IMR-90 (cell line): ENCODE results near the gene RCL1. TPM values are rescaled to one million over a fixed set of nuclear protein-coding genes. Genes with fewer than 3 reads are reported as not detected.

ENCODE experiments used
- ATAC-seq: fragments of 200-7000 bp; cut with Tn5 transposase; 2 replicates; pipeline ENCODE4 v1.9.1; 2020; ENCODE audit warnings: low read depth, mild to moderate bottlenecking, moderate library complexity
- BruUV-seq: library from RNA; stranded (reverse); fragments of 400-500 nt; replicated peaks from 2 replicates; lab custom pipeline; 2021; lab: Mats Ljungman, UMichigan
- CTCF ChIA-PET: fragments of 300-600 bp; formaldehyde crosslinking; extraction: SDS; loops from one replicate; lab custom pipeline; 2021; ENCODE audit warnings: antibody characterized with exemption; lab: Yijun Ruan, JAX
- POLR2A ChIA-PET: fragments of 300-600 bp; sonication (Branson Sonifier 250); formaldehyde crosslinking; loops from one replicate; lab custom pipeline; 2022; ENCODE audit warnings: antibody characterized with exemption; ENCODE audit not compliant: unreplicated experiment; lab: Charles Lee
- DNase-seq: peaks from one replicate; pipeline ENCODE4 v3.0.0; 2013
- H2AFZ ChIP-seq: replicated peaks from 2 replicates; pipeline ENCODE3; 2013; ENCODE audit warnings: low read length, mild to moderate bottlenecking; ENCODE audit not compliant: poor library complexity
- H2AK5ac ChIP-seq: 2 replicates; pipeline ENCODE4 v1.6.1; 2013; ENCODE audit warnings: low read depth, low read length, inconsistent platforms
- H2AK9ac ChIP-seq: replicated peaks from 2 replicates; pipeline ENCODE3; 2013; ENCODE audit warnings: mild to moderate bottlenecking, low read depth, low read length, moderate library complexity; ENCODE audit not compliant: poor library complexity
- H2BK120ac ChIP-seq: 2 replicates; pipeline ENCODE4 v1.6.1; 2013; ENCODE audit warnings: low read depth, low read length, inconsistent platforms
- H2BK15ac ChIP-seq: 3 replicates; pipeline ENCODE4 v1.6.1; 2013; ENCODE audit warnings: low read depth, low read length, inconsistent platforms
- H2BK20ac ChIP-seq: 2 replicates; pipeline ENCODE4 v1.6.1; 2013; ENCODE audit warnings: low read depth, mild to moderate bottlenecking, inconsistent platforms, low read length, moderate library complexity
- H2BK5ac ChIP-seq: 2 replicates; pipeline ENCODE4 v1.6.1; 2013; ENCODE audit warnings: mild to moderate bottlenecking, low read depth, low read length, inconsistent platforms; ENCODE audit not compliant: poor library complexity, severe bottlenecking
- H3K14ac ChIP-seq: replicated peaks from 2 replicates; pipeline ENCODE4 v1.6.1; 2013; ENCODE audit warnings: low read depth, low read length, inconsistent platforms
- H3K18ac ChIP-seq: 2 replicates; pipeline ENCODE4 v1.6.1; 2013; ENCODE audit warnings: low read depth, low read length, control low read depth
- H3K23ac ChIP-seq: 2 replicates; pipeline ENCODE4 v1.6.1; 2013; ENCODE audit warnings: low read depth, low read length, inconsistent platforms
- H3K27ac ChIP-seq: 2 replicates; pipeline ENCODE4 v1.5.1; 2013; ENCODE audit warnings: mild to moderate bottlenecking, control low read depth, low read length; ENCODE audit not compliant: insufficient read depth
- H3K27me3 ChIP-seq: 2 replicates; pipeline ENCODE4 v1.6.1; 2013; ENCODE audit warnings: low read length; ENCODE audit not compliant: control insufficient read depth, insufficient read depth
- H3K36me3 ChIP-seq: 2 replicates; pipeline ENCODE4 v1.6.1; 2013; ENCODE audit warnings: low read length, mixed read lengths; ENCODE audit not compliant: control insufficient read depth, insufficient read depth
- H3K4ac ChIP-seq: 2 replicates; pipeline ENCODE4 v1.6.1; 2013; ENCODE audit warnings: low read depth, low read length, inconsistent platforms
- H3K4me1 ChIP-seq: 2 replicates; pipeline ENCODE4 v1.6.1; 2013; ENCODE audit warnings: low read length, mixed read lengths; ENCODE audit not compliant: control insufficient read depth, insufficient read depth
- H3K4me2 ChIP-seq: 2 replicates; pipeline ENCODE4 v1.6.1; 2013; ENCODE audit warnings: low read depth, mild to moderate bottlenecking, control low read depth, low read length, moderate library complexity
- H3K4me3 ChIP-seq: 2 replicates; pipeline ENCODE4 v1.5.1; 2013; ENCODE audit warnings: low read depth, mild to moderate bottlenecking, control low read depth, low read length, moderate library complexity; ENCODE audit not compliant: insufficient read depth
- H3K56ac ChIP-seq: 2 replicates; pipeline ENCODE4 v1.6.1; 2013; ENCODE audit warnings: low read length, inconsistent platforms; ENCODE audit not compliant: insufficient read depth; ENCODE audit errors: extremely low read depth
- H3K79me1 ChIP-seq, 2 experiments: 2 replicates each; pipeline ENCODE4 v1.6.1; 2013; ENCODE audit warnings: low read length in 2 of 2, inconsistent platforms in 1 of 2, low read depth in 1 of 2
- H3K9ac ChIP-seq: 2 replicates; pipeline ENCODE4 v1.6.1; 2013; ENCODE audit warnings: low read depth, low read length, control low read depth
- H3K9me1 ChIP-seq: 2 replicates; pipeline ENCODE4 v1.6.1; 2013; ENCODE audit warnings: low read length, inconsistent platforms; ENCODE audit not compliant: insufficient read depth
- H3K9me3 ChIP-seq: 2 replicates; pipeline ENCODE4 v1.6.1; 2013; ENCODE audit warnings: low read length; ENCODE audit not compliant: control insufficient read depth, insufficient read depth
- H4K20me1 ChIP-seq: 2 replicates; pipeline ENCODE4 v1.6.1; 2013; ENCODE audit warnings: low read length, inconsistent platforms; ENCODE audit not compliant: insufficient read depth
- H4K5ac ChIP-seq: 2 replicates; pipeline ENCODE4 v1.6.1; 2013; ENCODE audit warnings: mild to moderate bottlenecking, low read depth, low read length, control low read depth
- H4K8ac ChIP-seq, 2 experiments: 2 replicates each; pipeline ENCODE4 v1.6.1; 2013; ENCODE audit warnings: low read depth in 2 of 2, low read length in 2 of 2, control low read depth in 1 of 2, inconsistent platforms in 1 of 2
- H4K91ac ChIP-seq: 2 replicates; pipeline ENCODE4 v1.6.1; 2013; ENCODE audit warnings: low read depth, low read length, inconsistent platforms; ENCODE audit not compliant: insufficient read depth
- CEBPB ChIP-seq: IDR thresholded peaks from 2 replicates; pipeline ENCODE4 v1.6.1; 2012; ENCODE audit warnings: low read depth, low read length, improper control_type of control experiment
- POLR2A ChIP-seq: IDR thresholded peaks from 2 replicates; pipeline ENCODE4 v1.6.1; 2012; ENCODE audit warnings: mild to moderate bottlenecking, low read depth, low read length
- RAD21 ChIP-seq: IDR thresholded peaks from 2 replicates; pipeline ENCODE4 v1.6.1; 2012; ENCODE audit warnings: low read length, improper control_type of control experiment
- RFX5 ChIP-seq: IDR thresholded peaks from 2 replicates; pipeline ENCODE4 v1.8.0; 2012; ENCODE audit warnings: low read depth, mild to moderate bottlenecking, low read length, moderate library complexity
- WGBS, 2 experiments: methylation state at CpG; one replicate each; pipeline versions ENCODE4 v1.1.5 to v1.1.7; 2013; ENCODE audit warnings: missing lambda C conversion rate in 2 of 2; ENCODE audit not compliant: insufficient read length in 1 of 2; ENCODE audit errors: extremely low coverage in 2 of 2; 5-methylcytosine and 5-hydroxymethylcytosine counted together
- dilution Hi-C: fragments of 300-500 bp; cut with HindIII; formaldehyde crosslinking; loops from one replicate; pipeline ENCODE4 v1.14.3; 2018; ENCODE audit warnings: low sequenced_read_pairs; ENCODE audit not compliant: unreplicated experiment
- in situ Hi-C: fragments of 300-500 bp; cut with MboI; formaldehyde crosslinking; loops from 3 replicates; pipeline ENCODE4 v1.14.3; 2019; ENCODE audit warnings: low sequenced_read_pairs, inconsistent platforms, mixed read lengths
- intact Hi-C: fragments of 100-400 bp; cut with micrococcal nuclease; formaldehyde crosslinking; loops from 2 replicates; pipeline ENCODE4 v1.10.0; 2022
- polyA plus RNA-seq, 3 experiments: library from polyadenylated mRNA; depleted of rRNA; stranded (reverse); fragments of >200 nt; gene quantifications; 2 replicates each; pipeline ENCODE4 v1.2.3, GENCODE V29; 2012; ENCODE audit warnings: low replicate concordance in 1 of 3
- total RNA-seq: library from RNA; depleted of rRNA; stranded (reverse); fragments of >200 nt; gene quantifications from 2 replicates; pipeline ENCODE4 v1.2.3, GENCODE V29; 2012

Gene RCL1
- total and polyA plus RNA-seq, 2 of the 4 experiments (the other 2 are of a cell fraction) = 12.3 to 13.8 TPM

- CTCF ChIA-PET = no interaction called here
- peaks cover 13% of the 10 kb centered on the region for H3K9me1 ChIP-seq
- no peak overlapping the region for H3K4me3 ChIP-seq
- in situ Hi-C loops (no loop called here), dilution Hi-C loops (no loop called here), intact Hi-C loops (loop anchor here (5.0 kb wide), 1 partner anchor 123 kb away; no protein-coding TSS in a partner anchor)
- no peak overlapping the region for H2AK9ac ChIP-seq
- no peak overlapping the region for H3K14ac ChIP-seq
- WGBS, 2 experiments = 86% methylated on average over 4 of the region's 6 CpGs; no CpG with 5 or more reads in 1 of the 2 experiments
- ATAC-seq = no peak
- no peak overlapping the region for H3K4me2 ChIP-seq
- POLR2A ChIA-PET = no interaction called here
- no peak overlapping the region for H3K4ac ChIP-seq
- no TSS peak for BruUV-seq
- H2AFZ ChIP-seq = no peak overlapping the region
- H3K4me1 ChIP-seq = peaks cover 3% of the 10 kb centered on the region; the same call in 1 of the 2 replicates
- TF ChIP-seq RFX5 (no peak), RAD21 (no peak), CEBPB (no peak), POLR2A (no peak)
- H3K18ac ChIP-seq = no peak overlapping the region
- H3K27ac ChIP-seq = no peak overlapping the region
- H4K8ac ChIP-seq = no peak overlapping the region
- DNase-seq = no peak
- no peak overlapping the region for H4K91ac ChIP-seq
- peaks cover 0 to 3% of the 10 kb centered on the region in 2 experiments; a peak in 3 of 4 replicates for H3K79me1 ChIP-seq
- no peak overlapping the region for H2BK20ac ChIP-seq
- no peak overlapping the region for H3K9ac ChIP-seq
- H3K27me3 ChIP-seq = no peaks in the 10 kb centered on the region
- H2BK15ac ChIP-seq = no peak overlapping the region
- H4K20me1 ChIP-seq = no peaks in the 10 kb centered on the region
- no peak overlapping the region for H2BK120ac ChIP-seq
- no peaks in the 10 kb centered on the region for H3K9me3 ChIP-seq
- 0 out of 2 replicates have a peak, but pooled peaks cover 2% of the 10 kb centered on the region for H3K36me3 ChIP-seq
- no peak overlapping the region for H4K5ac ChIP-seq
- H3K23ac ChIP-seq = no peak overlapping the region
- H2BK5ac ChIP-seq = no peak overlapping the region
- H3K56ac ChIP-seq = no peak overlapping the region
- no peak overlapping the region for H2AK5ac ChIP-seq
Observed at GRCh38 chr9:4859035-4859434, 66.3 kb downstream of the RCL1 start.
